Measurements from ENCODE around the gene S1PR5.

GRCh38 chr19:10565028-10565566 is 47.9 kb upstream of the S1PR5 start:
- TF ChIP-seq RARB (CRISPR knock-in tag; IDR thresholded peaks at IDR 0.05) (no peak), CSRNP3 (CRISPR knock-in tag; IDR thresholded peaks at IDR 0.05) (no peak), SNAI2 (CRISPR knock-in tag; IDR thresholded peaks at IDR 0.05) (no peak), CSDC2 (CRISPR knock-in tag; IDR thresholded peaks at IDR 0.05) (no peak), ZFP3 (CRISPR knock-in tag; IDR thresholded peaks at IDR 0.05) (no peak)
